Activated gamma-delta T cell (primary cell): ENCODE measurements around the gene OR11A1.
"Not testable (repeated sequence)": the region's sequence is repeated elsewhere in the genome, so short reads cannot be mapped to it uniquely, and the experiment has no call there.

Source experiments
- DNase-seq: peaks from one replicate; lab custom pipeline; 2025; lab: John Stamatoyannopoulos, UW

OR11A1 gene

DNA sequence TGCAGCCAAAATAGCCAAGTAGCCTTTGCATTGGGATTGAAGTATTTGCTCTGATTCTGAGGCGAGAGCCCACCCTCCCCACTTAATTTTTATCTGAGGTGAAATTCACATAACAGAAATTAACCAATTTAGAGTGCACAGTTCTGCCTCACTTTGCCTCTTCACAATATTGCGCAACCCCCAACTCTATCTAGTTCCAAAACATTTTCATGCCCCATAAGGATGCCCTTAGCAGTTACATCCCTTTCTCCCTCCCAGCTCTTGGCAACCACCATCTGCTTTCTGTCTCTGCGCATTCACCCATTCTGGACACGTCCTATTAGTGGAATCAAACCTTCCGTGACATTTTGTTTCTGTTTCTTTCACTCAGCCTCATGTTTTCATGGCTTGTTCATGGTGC is 21.9 kb upstream of the OR11A1 start:
- DNase-seq = no peak

DNA sequence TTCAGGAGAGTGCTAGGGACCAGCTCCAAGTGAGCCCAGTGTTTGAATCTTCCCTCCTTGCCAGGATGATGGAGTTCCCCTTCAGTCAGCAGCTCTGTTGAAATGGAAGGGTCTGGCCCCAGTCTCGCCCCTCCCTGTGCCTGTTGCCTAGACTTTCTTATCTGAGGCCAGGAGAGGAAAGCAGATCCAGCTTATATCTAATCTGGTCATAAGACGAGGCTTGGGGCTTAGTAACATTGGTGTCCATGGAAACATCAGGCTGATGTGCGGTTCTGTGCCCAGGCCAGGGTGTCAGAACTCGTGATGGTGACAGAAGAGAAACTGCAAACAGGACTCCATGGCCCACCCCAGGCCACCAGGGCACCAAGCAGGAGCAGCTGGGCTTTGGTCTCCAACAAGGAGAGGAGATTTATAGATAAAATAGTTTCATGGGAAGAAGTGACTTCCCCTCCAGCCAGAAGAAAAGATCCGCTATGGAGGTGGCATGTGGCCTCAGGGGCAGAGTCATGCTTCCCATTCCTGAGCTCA is 21.1 kb upstream of the OR11A1 start:
- DNase-seq = no peak

DNA sequence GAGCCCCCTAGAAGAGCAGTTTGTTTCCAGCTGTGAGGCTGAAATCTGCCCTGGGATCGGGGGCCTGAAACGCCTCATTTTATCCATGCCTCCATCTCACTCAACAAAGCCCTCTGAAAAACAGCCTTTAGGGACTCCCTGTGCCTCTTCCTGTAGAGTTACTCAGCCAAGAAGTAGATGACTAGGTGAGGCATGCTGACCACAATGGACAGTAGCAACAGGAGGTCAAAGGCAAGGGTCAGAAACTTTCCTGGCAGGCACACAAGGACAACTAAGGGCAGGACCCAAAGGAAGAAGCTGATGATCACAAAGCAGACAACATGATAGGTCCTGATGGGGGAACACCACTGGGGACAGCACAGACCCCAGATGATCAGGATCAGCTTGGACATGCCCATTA is 18.1 kb upstream of the OR11A1 start:
- no peak for DNase-seq

DNA sequence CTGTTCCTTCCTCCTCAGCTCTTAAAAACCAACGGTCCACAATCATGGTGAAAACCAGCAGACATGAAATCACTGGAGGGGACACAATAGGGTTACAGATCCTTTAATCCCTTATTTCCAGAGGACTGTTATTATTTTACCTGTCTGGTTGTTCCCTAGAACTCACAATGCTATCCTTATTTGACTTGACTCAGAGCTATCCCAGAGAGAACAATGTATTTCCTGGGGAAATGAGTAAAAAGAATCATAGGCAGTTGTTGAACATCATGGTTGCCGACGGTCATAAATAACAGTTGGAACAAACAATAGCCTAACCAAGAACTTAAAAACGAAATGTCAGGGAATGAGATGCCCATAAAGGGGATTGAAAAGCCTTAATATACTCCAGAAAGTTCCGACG is 9.4 kb upstream of the OR11A1 start:
- DNase-seq = no peak

DNA sequence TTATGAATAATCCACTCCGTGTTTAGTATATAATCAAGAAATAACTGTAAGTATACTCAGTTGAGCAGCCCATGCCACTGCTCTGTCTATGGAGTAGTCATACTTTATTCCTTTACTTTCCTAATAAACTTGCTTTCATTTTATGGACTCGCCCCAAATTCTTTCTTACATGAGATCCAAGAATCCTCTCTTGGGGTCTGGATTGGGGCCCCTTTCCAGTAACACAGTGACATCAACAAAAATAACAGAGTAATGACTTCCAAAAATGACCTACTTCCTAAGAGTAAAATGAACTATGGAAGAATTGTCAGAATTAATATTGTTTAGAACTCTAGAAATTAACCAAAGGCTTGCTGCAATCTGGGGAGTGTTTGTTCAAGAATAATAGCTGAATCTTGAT is 8.9 kb upstream of the OR11A1 start:
- no peak for DNase-seq

DNA sequence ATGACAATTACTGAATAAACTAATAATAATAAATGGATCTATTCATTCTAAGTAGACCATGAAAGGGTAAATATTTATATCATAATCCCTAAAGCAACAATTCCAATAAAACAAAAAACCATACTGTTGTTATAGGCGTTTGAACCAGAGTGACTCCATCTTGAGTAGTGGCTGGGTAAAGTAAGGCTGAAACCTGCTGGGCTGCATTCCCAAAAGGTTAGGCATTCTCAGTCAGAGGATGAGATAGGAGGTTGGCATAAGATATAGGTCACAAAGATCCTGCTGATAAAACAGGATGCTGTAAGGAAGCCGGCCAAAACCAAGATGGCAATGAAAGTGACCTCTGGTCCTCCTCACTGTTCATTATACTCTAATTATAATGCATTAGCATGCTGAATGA is 8.4 kb upstream of the OR11A1 start:
- DNase-seq = no peak

DNA sequence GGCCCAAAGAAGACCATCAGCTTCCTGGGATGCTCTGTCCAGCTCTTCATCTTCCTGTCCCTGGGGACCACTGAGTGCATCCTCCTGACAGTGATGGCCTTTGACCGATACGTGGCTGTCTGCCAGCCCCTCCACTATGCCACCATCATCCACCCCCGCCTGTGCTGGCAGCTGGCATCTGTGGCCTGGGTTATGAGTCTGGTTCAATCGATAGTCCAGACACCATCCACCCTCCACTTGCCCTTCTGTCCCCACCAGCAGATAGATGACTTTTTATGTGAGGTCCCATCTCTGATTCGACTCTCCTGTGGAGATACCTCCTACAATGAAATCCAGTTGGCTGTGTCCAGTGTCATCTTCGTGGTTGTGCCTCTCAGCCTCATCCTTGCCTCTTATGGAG is 5.2 kb upstream of the OR11A1 start:
- no peak for DNase-seq

DNA sequence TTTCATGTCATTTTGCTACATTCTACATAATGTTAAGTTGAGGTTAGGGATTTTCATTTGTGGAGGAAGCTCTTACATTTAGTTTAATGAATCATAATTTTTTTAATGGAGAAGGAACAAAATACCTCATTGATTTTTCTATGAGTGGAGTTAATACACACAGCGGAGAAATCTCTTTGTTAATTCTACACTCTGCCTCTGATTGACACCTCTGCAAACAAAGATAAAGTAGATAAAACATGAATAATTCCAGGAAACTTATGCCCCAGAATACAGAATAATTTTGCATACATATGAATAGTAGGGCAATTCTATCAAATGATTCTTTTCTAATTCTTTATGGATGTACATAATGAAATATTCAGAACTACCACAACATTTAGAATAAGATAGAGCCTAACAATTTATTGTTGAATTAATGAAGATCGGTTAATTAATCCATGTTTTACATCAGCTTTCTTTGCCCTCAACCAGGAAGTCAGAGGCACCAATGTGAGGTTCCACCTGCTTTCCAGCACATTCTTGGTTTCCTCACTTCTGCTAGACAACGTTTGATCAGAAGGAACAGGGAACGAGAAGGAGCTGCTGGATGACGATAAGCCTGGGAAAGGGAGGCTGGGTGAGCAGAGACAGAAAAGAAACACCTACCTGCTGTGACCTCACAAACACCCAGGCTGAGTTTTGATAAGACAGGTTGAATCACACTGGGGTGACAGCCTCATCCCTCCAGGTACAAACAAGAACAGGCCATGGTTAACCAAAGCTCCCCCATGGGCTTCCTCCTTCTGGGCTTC is 4.3 kb upstream of the OR11A1 start:
- no peak for DNase-seq

DNA sequence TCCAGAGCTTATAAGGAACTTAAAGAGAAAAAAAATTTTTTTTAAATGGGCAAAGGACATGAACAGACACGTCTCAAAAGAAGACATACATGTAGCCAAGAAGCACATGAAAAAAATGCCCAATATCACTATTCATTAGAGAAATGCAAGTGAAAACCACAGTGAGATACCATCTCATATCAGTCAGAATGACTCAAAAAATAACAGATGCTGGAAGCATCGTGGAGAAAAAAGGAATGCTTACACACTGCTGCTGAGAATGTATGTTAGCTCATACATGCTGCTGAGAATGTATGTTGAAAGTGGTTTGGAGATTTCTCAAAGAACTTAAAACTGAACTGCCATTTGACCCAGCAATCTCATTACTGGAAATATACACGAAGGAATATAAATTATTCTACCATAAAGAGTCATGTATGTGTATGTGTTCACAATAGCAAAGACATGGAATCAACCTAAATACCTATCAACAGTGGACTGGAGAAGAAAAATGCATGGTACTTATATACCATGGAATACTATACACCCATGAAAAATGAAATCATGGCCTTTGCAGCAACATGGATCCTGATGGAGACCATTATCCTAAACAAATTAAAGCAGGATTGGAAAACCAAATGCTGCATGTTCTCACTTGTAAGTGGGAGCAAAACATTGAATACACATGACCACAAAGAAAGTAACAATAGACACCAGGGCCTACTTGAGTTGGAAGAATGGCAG is 5.2 kb downstream of the OR11A1 start:
- no peak for DNase-seq

DNA sequence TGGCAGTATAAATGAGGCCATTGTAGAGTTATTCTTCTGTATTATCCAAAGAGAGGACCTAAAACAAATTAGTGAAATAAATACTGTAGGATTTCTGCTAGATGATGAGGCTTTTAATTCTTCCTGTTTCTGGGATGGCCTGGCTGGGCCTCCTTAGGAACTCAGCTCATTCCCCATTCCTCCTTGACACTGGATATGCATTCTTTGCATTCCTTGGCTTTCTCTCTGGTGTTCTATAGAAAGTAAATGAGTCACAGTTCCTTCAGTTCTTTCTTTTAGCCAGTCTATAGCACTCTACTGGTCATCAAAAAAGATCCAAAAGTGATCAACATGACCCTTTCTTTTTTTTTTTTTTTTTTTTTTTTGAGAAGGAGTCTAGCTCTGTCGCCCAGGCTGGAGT is 9.2 kb downstream of the OR11A1 start:
- no peak for DNase-seq

DNA sequence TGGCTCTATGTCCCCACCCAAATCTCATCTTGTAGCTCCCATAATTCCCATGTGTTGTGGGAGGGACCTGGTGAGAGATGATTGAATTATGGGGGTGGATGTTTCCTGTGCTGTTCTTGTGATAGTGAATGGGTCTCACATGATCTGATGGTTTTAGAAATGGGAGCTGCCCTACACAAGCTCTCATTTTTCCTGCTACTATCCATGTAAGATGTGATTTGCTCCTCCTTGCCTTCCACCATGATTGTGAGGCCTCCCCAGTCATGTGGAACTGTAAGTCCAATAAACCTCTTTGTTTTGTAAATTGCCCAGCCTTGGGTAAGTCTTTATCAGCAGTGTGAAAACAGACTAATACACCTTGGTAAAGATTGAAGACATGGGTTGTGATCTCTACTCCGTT is 12.8 kb downstream of the OR11A1 start:
- DNase-seq = not testable (repeated sequence)

DNA sequence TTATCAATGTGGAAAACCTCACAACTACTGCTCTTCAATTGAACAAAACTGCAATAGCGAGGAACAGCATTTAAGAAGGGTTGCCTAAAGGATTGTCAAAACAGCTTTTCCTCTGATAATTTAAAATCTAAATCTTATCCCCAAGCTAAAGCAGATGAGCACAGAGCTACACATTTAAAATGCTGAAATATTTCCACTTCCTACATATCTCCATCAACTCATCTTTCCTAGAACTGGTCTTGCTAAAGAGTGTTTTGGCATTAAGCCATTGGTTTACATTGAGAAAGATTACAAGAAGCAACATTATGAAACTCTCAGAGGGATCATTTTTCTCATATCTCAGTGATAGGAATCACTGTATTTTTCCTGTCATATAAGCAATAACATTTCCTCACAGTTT is 14.2 kb downstream of the OR11A1 start:
- DNase-seq = no peak

DNA sequence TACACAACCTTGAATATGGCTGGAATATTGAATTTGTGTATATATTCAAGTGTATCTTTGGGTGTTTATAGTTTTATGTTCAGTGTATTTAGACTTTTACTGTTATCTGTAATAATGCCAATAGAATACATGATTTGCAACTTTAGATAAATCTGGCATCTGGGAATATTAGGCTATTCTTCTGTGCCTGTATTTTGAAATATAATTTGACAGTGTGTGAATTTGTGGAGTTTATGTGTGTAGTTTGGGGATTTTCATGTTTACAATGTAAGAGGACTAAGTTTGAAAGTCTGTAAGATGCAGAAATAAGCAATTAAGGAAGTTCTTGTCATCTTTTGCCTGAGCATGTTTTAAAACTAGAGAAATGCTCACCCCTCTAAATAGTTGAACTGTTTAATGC is 17.9 kb downstream of the OR11A1 start, which contains the start of gene OR10C1:
OR10C1 (plus strand) TSS at position 301 of the 400 bp plus-strand sequence. CDS start 710 bp downstream, outside the sequence.
- DNase-seq = no peak

DNA sequence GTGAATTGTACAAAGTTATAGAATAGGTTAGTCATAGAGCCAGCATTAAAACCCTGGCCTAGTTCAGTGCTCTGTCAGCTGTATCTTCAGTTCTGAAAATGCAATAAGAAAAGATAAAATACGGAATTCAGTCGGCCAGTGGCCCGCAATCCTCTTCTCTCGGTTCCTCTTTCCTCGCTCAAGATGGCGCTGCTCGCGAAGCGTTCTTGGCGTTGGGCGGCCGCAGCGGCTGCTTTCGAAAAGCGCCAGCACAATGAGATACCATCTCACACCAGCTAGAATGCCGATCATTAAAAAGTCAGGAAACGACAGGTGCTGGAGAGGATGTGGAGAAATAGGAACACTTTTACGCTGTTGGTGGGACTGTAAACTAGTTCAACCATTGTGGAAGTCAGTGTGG is 20.1 kb downstream of the OR11A1 start:
- not testable (repeated sequence) for DNase-seq

DNA sequence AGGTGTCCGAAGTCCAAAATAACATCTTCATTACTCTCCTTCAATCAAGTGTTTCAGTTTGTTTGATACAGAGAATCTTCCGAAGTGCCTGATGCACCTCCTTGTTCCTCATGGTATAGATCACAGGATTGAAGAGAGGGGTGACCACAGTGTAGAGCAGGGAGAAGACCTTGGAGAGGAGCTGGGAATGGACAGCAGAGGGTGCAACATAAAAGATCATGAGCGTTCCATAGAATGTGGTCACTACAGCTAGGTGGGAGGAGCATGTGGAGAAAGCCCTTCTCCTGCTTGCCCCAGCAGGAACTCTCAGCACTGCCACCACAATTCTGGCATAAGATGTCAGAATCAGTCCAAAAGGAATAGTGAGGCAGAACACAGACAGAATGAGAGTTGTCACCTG is 30.2 kb downstream of the OR11A1 start:
- DNase-seq = no peak

DNA sequence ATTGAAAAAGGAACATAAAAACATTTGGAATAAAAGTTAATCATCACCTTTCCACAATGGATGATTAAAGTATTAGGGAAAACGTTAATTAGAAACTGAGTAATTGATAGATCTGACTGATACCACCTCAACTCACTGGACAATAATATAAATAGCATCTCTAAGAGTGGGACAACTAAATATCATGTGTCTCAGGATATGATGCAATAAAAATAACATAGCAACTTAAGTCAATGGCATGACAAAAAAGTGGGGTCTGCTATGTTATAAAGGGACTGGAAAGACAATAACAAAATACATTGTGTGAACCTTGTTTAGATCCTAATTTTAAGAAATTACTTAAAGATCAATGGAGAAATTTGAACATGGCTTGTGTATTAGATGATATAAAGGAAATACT is 31.8 kb downstream of the OR11A1 start:
- no peak for DNase-seq

DNA sequence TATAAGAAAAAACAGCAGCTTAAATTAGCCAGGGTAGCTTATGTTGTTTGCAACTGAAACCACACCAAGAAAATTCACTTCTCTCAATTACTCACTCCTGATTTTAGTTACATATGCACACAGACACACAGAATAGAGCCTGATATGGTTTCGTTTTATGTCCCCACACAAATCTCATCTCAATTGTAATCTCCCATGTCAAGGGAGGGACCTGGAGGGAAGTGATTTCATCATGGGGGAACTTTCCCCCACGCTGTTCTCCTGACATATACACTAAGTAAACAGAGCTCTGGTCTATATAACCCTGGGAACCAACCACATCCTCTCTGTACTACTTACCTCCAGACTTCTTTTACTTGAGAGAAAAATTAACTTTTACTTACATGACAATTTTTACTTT is 32.3 kb downstream of the OR11A1 start:
- DNase-seq = no peak

DNA sequence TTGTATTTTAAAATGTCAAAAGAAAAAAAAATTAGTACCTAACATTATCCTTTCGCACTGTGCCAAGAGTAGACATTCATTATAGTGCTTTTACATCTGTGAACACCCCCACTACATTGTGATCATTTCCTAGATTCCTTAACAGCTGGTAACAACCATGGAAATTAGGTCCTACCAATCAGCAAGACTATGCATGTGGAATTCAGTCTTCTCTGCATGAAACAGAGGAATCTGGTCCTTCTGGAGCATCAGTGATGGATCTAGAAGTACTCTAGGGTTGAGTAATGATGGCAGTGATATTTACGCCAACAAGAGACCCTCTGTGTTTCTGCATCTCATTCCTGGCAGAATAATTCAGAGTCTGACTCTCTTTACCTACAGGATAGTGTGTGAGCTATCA is 32.7 kb downstream of the OR11A1 start:
- DNase-seq = no peak

DNA sequence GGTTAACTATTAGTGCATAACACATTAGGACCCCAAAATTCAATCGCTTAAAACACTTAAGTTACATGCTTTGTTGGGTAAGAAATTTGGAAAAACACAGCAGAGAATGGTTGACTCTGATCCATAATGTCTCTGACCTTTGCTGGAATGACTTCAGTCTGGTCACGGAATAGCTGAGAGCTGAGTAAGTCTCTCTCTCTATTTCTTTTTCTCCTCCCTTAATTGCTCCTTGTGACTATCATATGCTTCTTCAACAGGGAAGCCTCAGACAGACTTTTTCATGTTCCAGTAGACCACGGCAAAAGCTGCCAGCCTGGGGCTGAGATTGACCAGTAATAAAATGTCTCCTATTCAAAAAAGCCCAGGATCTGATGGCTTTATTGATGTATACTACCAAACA is 37.4 kb downstream of the OR11A1 start:
- no peak for DNase-seq

DNA sequence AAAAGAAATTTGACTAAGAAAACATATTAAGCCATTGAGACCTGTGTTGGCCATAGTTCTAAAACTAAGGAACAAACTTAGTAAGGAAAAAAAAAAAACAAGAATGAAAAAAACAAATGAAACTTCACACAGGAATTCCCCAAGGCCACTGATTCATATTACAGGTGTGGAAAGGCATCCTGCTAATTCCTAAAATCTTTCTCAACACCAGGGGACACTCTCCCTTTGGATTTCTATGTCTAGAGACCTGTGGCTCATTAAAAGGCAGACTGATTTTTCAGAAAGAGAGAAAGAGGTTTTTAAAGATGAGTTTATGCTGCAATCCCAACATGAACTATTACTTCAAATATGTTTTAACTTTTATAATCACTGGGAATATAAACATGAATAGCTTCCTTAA is 42.3 kb downstream of the OR11A1 start, which contains the start of gene OR12D1:
OR12D1 (plus strand) TSS at position 341 of the 400 bp plus-strand sequence.
- no peak for DNase-seq

DNA sequence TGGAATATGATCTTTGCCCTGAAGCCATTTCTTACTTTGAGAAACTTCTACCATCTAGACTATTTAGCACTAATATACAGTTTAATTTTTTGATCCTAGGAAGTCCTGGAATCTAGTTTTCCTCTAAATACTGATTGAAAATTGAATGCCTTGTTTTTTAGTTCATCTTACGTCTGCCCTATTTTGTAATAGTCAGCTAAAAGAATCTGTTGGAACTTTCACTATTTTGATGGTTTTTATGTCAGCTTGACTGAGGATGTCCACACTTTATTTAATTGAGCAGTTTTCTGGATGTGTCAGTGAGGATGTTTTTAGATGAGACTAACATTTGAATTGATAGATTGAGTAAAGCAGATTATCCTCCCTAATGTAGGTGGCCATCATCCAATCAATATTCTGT is 53.1 kb downstream of the OR11A1 start:
- no peak for DNase-seq

DNA sequence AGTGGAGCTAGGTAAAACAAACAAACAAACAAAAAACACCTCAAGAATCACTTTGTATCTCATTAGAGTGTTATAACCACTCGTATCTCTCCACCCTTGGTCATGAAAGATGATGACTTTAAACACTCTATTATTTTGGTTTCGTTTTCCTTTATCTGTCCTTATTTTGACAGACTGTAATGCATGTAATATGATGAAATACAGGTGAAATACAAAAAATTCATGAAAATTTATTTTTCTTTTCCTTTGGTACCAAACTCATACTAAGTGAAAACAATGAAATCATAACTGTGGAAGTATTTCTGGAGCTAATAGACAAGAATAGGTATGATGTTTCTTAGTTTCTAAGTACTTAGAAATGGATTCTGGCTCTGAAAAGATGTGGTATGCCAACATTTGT is 57.3 kb downstream of the OR11A1 start:
- DNase-seq = no peak

DNA sequence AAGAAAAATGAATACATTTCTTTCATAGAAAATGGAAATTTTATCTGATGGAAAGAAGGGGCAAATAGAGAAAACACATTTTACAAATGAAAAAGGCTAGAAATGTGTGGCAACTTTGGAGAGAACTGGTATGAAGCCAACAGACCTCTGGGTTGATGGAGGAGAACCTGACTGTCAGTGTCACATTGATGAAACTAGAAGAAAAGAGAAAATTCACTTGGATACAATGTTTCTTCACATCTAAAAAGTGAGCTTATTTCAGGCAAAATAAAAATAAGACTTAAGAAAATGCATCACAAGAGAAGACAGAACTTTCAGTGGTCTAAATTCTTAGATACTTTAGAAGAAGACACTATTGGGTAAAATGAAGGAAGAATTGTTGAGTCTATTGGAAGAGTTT is 61.5 kb downstream of the OR11A1 start, which contains the start of gene OR12D2:
OR12D2 (plus strand) TSS at position 301 of the 400 bp plus-strand sequence. CDS start 1,069 bp downstream, outside the sequence.
- no peak for DNase-seq
